HL-60 (cell line): Measurements from ENCODE around the gene CDH23.

ENCODE experiments used
- DNase-seq, 2 experiments: peaks; one replicate each; pipeline ENCODE4 v3.0.0-alpha.2; 2010 to 2020; ENCODE audit warnings: low read depth in 1 of 2, low spot score in 1 of 2
- H3K27ac ChIP-seq: fragments of 250-450 bp; sonication (Bioruptor Pico); replicated peaks from 2 replicates; pipeline ENCODE4 v1.5.1; 2020; ENCODE audit warnings: mild to moderate bottlenecking, moderate library complexity
- H3K27me3 ChIP-seq: fragments of 250-450 bp; sonication (Bioruptor Pico); 2 replicates; pipeline ENCODE4 v1.5.1; 2021; ENCODE audit warnings: mild to moderate bottlenecking, moderate library complexity; ENCODE audit not compliant: insufficient read depth, poor library complexity, severe bottlenecking
- H3K4me3 ChIP-seq: replicated peaks from 2 replicates; pipeline ENCODE4 v1.5.1; 2011; ENCODE audit warnings: mild to moderate bottlenecking, control low read depth, low read length; ENCODE audit not compliant: insufficient read depth
- CTCF ChIP-seq: IDR thresholded peaks from one replicate; pipeline ENCODE4 v1.5.1; 2011; ENCODE audit warnings: low read length, control low read depth, inconsistent platforms; ENCODE audit not compliant: insufficient read depth
- GABPA ChIP-seq: IDR thresholded peaks from 2 replicates; pipeline ENCODE4 v1.6.1; 2012; ENCODE audit warnings: low read depth
- POLR2AphosphoS5 ChIP-seq: IDR thresholded peaks from 2 replicates; pipeline ENCODE4 v1.6.1; 2012; ENCODE audit warnings: low read depth
- REST ChIP-seq: IDR thresholded peaks from 2 replicates; pipeline ENCODE4 v1.6.1; 2012; ENCODE audit warnings: low read depth; ENCODE audit not compliant: insufficient replicate concordance
- SPI1 ChIP-seq: IDR thresholded peaks from 2 replicates; pipeline ENCODE4 v1.6.1; 2012; ENCODE audit warnings: low read depth, mild to moderate bottlenecking, borderline replicate concordance

Gene CDH23

GRCh38 chr10:71765176-71765904, 368.6 kb downstream of the CDH23 start:
- DNase-seq = peak in 1 of 2 experiments; percentile 26
- Histone ChIP-seq H3K27me3 (no peaks in the 10 kb centered on the region), H3K4me3 (no peak overlapping the region), H3K27ac (no peak overlapping the region; the same call in 1 of the 2 replicates)
- TF ChIP-seq POLR2AphosphoS5 = no peak
- TF ChIP-seq GABPA = no peak
- no peak for TF ChIP-seq SPI1
- no peak for TF ChIP-seq CTCF
- TF ChIP-seq REST = no peak

DNA sequence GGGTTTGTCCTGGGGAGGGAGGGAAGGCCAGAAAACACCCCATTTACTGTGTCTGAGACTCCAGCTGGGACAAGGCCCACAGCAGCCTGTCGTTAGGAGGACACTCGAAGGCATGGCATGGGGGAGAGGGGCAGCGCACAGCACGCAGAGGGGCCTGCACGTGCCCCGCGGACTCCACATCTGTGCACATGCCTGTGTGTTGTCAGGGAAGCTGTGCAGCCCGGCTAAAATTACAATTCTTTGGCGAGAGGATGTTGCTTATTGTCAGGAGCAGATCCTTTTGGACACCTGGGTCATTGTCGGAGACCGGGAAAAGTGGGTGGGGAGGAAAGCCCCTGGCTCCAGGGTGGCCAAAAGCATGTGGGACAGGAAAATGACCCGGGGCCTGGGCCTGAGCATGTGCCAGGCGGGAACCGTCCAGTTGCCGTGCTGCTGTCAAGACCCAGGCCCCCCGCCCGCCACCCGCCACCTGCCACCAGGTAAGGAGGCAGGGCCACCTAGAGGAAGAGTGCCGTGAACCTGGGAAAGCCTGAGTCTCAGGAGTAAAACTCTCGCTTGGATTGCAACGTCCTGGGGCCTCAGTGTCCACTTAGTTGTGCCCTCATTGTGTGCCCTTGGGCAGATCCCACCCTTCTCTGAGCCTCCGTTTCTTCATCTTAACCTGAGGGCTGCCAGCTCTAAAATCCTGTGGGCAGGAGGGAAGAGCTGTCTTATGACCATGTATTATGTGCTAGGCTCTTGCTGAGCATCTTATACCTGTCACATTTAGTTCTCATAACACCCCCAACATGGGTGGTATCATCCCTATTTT, 369.4 kb downstream of the CDH23 start:
- H3K27ac ChIP-seq = no peak overlapping the region
- TF ChIP-seq REST = no peak
- H3K4me3 ChIP-seq = no peak overlapping the region
- peak in 1 of 2 experiments; percentile 8 for DNase-seq
- no peaks in the 10 kb centered on the region for H3K27me3 ChIP-seq

DNA sequence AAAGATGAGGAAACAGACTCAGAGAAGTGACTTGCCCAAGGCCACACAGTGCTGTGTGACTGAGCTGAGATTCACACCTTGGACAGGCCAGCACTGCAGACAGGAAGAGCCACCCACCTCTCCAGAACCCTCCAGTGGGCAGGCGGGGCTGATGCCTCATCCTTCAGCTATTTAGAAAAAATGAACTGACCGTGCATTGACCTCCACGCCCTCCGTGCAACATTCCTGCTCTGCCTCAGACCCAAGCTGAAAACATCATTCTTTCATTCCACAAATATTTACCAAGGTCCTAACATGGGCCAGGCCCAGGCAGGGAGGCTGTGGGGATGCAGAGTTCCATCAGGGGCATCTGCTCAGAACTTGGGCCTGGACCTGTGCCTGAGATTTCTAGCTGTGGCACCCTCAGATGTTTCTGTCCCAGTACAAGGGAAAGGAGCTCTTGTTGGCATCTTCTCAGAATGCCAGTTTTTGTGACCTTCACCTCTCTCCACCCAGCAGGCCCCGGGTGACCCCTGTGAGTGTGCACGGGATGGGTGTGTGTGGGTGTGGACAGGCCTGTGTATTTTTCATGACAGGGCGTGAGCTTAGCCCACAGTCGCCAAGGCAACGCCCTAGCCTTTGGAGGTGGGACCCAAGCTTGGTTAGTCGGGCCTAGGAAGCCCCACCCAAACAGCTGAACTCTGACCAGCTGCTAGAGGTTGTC, 370.1 kb downstream of the CDH23 start:
- Histone ChIP-seq H3K27ac (no peak overlapping the region), H3K27me3 (no peaks in the 10 kb centered on the region), H3K4me3 (no peak overlapping the region)
- TF ChIP-seq SPI1 (no peak), CTCF (no peak), POLR2AphosphoS5 (no peak), REST (no peak), GABPA (no peak)
- DNase-seq = peak in 1 of 2 experiments; percentile 18
